AG04450 (cell line): Measurements from ENCODE around the gene WDR27. TPM values are rescaled to one million over a fixed set of nuclear protein-coding genes. Genes with fewer than 3 reads are reported as not detected.

Experiments
- CTCF ChIA-PET: fragments of 300-600, 350-600 bp; formaldehyde crosslinking; extraction: SDS; loops from one replicate; lab custom pipeline; 2022; ENCODE audit warnings: antibody characterized with exemption, inconsistent platforms; lab: Charles Lee
- POLR2A ChIA-PET: fragments of 350-600 bp; formaldehyde crosslinking; extraction: SDS; loops from one replicate; lab custom pipeline; 2021; ENCODE audit warnings: antibody characterized with exemption, inconsistent platforms; lab: Yijun Ruan, JAX
- DNase-seq: peaks from one replicate; pipeline ENCODE4 v3.0.0-alpha.2; 2011; ENCODE audit warnings: low read depth, low spot score
- H3K27ac ChIP-seq: one replicate; pipeline ENCODE4 v1.5.1; 2012; ENCODE audit warnings: low read depth, low read length, control low read depth
- H3K27me3 ChIP-seq: one replicate; pipeline ENCODE4 v1.6.0; 2012; ENCODE audit warnings: low read length; ENCODE audit not compliant: control insufficient read depth, insufficient read depth
- H3K4me3 ChIP-seq: 2 replicates; pipeline ENCODE4 v1.5.1; 2011; ENCODE audit warnings: mild to moderate bottlenecking, low read depth, low read length, control low read depth
- H3K9me3 ChIP-seq: 2 replicates; pipeline ENCODE4 v1.5.1; 2012; ENCODE audit warnings: low read length; ENCODE audit not compliant: control insufficient read depth, insufficient read depth
- CTCF ChIP-seq: IDR thresholded peaks from 2 replicates; pipeline ENCODE4 v1.5.1; 2011; ENCODE audit warnings: low read depth, low read length, control low read depth, inconsistent platforms
- polyA plus RNA-seq: library from polyadenylated mRNA; depleted of rRNA; stranded (reverse); fragments of >200 nt; gene quantifications from 2 replicates; pipeline ENCODE4 v1.2.3, GENCODE V29; 2011

The WDR27 gene
- polyA plus RNA-seq, 1 experiment, result 20.5 TPM

- H3K9me3 ChIP-seq, result peaks cover 2% of the 10 kb centered on the region; the same call in 1 of the 2 replicates
- no peaks in the 10 kb centered on the region for H3K27me3 ChIP-seq
- H3K27ac ChIP-seq, result no peak overlapping the region
- H3K4me3 ChIP-seq, result no peak overlapping the region
- TF ChIP-seq CTCF, result no peak
- DNase-seq, result no peak
- ChIA-PET CTCF (no interaction called here), POLR2A (no interaction called here)
Measured at GRCh38 chr6:169542491-169542890, 159.3 kb downstream of the WDR27 start.

- POLR2A ChIA-PET, result no interaction called here
- no peak for DNase-seq
- Histone ChIP-seq H3K9me3 (peaks cover 5% of the 10 kb centered on the region; the same call in 1 of the 2 replicates), H3K27ac (no peak overlapping the region), H3K4me3 (no peak overlapping the region), H3K27me3 (no peaks in the 10 kb centered on the region)
- TF ChIP-seq CTCF, result no peak
- CTCF ChIA-PET, result no interaction called here
Measured at GRCh38 chr6:169539176-169539897, 162.5 kb downstream of the WDR27 start.

- POLR2A ChIA-PET, result interaction anchor here (1.2 kb wide), 1 partner anchor 82 kb away, joined by 3 read pairs; no protein-coding TSS in a partner anchor
- Histone ChIP-seq H3K9me3 (peaks cover 12% of the 10 kb centered on the region), H3K27ac (peak overlapping the region; percentile 21), H3K27me3 (no peaks in the 10 kb centered on the region), H3K4me3 (no peak overlapping the region)
- CTCF ChIA-PET, result no interaction called here
- no peak for TF ChIP-seq CTCF
- peak; percentile 53 for DNase-seq
Measured at GRCh38 chr6:169536446-169537170, 165.2 kb downstream of the WDR27 start.

GRCh38 chr6:169534039-169534421 lies 167.8 kb downstream of the WDR27 start:
- no peak overlapping the region for H3K27ac ChIP-seq
- H3K4me3 ChIP-seq, result no peak overlapping the region
- ChIA-PET POLR2A (no interaction called here), CTCF (no interaction called here)
- H3K27me3 ChIP-seq, result no peaks in the 10 kb centered on the region
- TF ChIP-seq CTCF, result no peak
- H3K9me3 ChIP-seq, result peaks cover 12% of the 10 kb centered on the region
- no peak for DNase-seq
